GM23248 (cell line): Measurements from ENCODE around the gene SBNO2. TPM values are rescaled to one million over a fixed set of nuclear protein-coding genes. Genes with fewer than 3 reads are reported as not detected.

Source experiments
- DNase-seq: peaks from one replicate; pipeline ENCODE4 v3.0.0-alpha.2; 2015
- H2AFZ ChIP-seq: fragments of 200-600 bp; sonication (generic); 2 replicates; pipeline ENCODE4 v1.6.1; 2016; ENCODE audit warnings: antibody characterized with exemption
- H3F3A ChIP-seq: fragments of 200-600 bp; sonication (generic); 2 replicates; pipeline ENCODE4 v1.6.1; 2016; ENCODE audit warnings: mild to moderate bottlenecking, antibody characterized with exemption, mixed run types; ENCODE audit not compliant: insufficient read depth
- H3K27ac ChIP-seq: fragments of 200-600 bp; sonication (generic); 2 replicates; pipeline ENCODE4 v1.5.1; 2016; ENCODE audit warnings: mild to moderate bottlenecking
- H3K27me3 ChIP-seq: fragments of 200-600 bp; sonication (generic); replicated peaks from 2 replicates; pipeline ENCODE4 v1.6.1; 2016; ENCODE audit warnings: mild to moderate bottlenecking; ENCODE audit not compliant: insufficient read depth
- H3K36me3 ChIP-seq: fragments of 200-600 bp; sonication (generic); 2 replicates; pipeline ENCODE4 v1.6.1; 2016; ENCODE audit warnings: low read depth, mild to moderate bottlenecking
- H3K4me1 ChIP-seq: fragments of 200-600 bp; sonication (generic); 2 replicates; pipeline ENCODE4 v1.6.1; 2016; ENCODE audit warnings: mild to moderate bottlenecking; ENCODE audit not compliant: insufficient read depth
- H3K4me2 ChIP-seq: fragments of 200-600 bp; sonication (generic); one replicate; pipeline ENCODE4 v1.6.1; 2016; ENCODE audit warnings: mild to moderate bottlenecking; ENCODE audit not compliant: unreplicated experiment
- H3K4me3 ChIP-seq: fragments of 200-600 bp; sonication (generic); 2 replicates; pipeline ENCODE4 v1.5.1; 2016; ENCODE audit warnings: mild to moderate bottlenecking
- H3K79me2 ChIP-seq: fragments of 200-600 bp; sonication (generic); 2 replicates; pipeline ENCODE4 v1.6.1; 2016; ENCODE audit warnings: mild to moderate bottlenecking; ENCODE audit not compliant: insufficient read depth
- H3K9ac ChIP-seq: fragments of 200-600 bp; sonication (generic); 2 replicates; pipeline ENCODE4 v1.6.1; 2016; ENCODE audit warnings: mild to moderate bottlenecking
- H3K9me2 ChIP-seq: fragments of 200-600 bp; sonication (generic); 2 replicates; pipeline ENCODE4 v1.6.1; 2016; ENCODE audit warnings: mixed run types, mild to moderate bottlenecking, moderate library complexity; ENCODE audit not compliant: insufficient read depth
- H3K9me3 ChIP-seq: fragments of 200-600 bp; sonication (generic); one replicate; pipeline ENCODE4 v1.6.1; 2017; ENCODE audit warnings: low read depth
- H4K20me1 ChIP-seq: fragments of 200-600 bp; sonication (generic); 2 replicates; pipeline ENCODE4 v1.6.0; 2016; ENCODE audit not compliant: insufficient read depth
- EZH2 ChIP-seq: fragments of 200-600 bp; sonication (generic); IDR thresholded peaks from 2 replicates; pipeline ENCODE4 v1.6.1; 2018; ENCODE audit warnings: antibody characterized with exemption, mild to moderate bottlenecking; ENCODE audit not compliant: insufficient read depth, poor library complexity, severe bottlenecking
- EZH2phosphoT487 ChIP-seq: fragments of 200-600 bp; sonication (generic); IDR thresholded peaks from 2 replicates; pipeline ENCODE4 v1.6.1; 2018; ENCODE audit warnings: antibody characterized with exemption, moderate library complexity, mild to moderate bottlenecking, low read depth; ENCODE audit not compliant: insufficient read depth
- WGBS, 2 experiments: methylation state at CpG; one replicate each; pipeline ENCODE4 v1.1.6; 2015 to 2017; ENCODE audit warnings: low lambda C conversion rate in 2 of 2, low coverage in 1 of 2; ENCODE audit errors: missing lambda C conversion rate in 2 of 2; 5-methylcytosine and 5-hydroxymethylcytosine counted together
- in situ Hi-C: fragments of 300-500 bp; cut with MboI; formaldehyde crosslinking; loops from 2 replicates; pipeline ENCODE4 v1.15.0; 2020
- polyA plus RNA-seq: library from polyadenylated mRNA; unstranded; fragments of >200 nt; fragmentation: Nextera tagmentation; extraction: Ambion mirVana; gene quantifications from 2 replicates; pipeline ENCODE4 v1.2.1, GENCODE V29; 2016
- total RNA-seq: library from RNA; depleted of rRNA; stranded (reverse); fragments of >200 nt; shearing (Covaris generic); gene quantifications from 2 replicates; pipeline ENCODE4 v1.2.3, GENCODE V29; 2014

SBNO2 gene
- total and polyA plus RNA-seq, 2 experiments from 2014 or later = 7.5 to 70.4 TPM

DNA sequence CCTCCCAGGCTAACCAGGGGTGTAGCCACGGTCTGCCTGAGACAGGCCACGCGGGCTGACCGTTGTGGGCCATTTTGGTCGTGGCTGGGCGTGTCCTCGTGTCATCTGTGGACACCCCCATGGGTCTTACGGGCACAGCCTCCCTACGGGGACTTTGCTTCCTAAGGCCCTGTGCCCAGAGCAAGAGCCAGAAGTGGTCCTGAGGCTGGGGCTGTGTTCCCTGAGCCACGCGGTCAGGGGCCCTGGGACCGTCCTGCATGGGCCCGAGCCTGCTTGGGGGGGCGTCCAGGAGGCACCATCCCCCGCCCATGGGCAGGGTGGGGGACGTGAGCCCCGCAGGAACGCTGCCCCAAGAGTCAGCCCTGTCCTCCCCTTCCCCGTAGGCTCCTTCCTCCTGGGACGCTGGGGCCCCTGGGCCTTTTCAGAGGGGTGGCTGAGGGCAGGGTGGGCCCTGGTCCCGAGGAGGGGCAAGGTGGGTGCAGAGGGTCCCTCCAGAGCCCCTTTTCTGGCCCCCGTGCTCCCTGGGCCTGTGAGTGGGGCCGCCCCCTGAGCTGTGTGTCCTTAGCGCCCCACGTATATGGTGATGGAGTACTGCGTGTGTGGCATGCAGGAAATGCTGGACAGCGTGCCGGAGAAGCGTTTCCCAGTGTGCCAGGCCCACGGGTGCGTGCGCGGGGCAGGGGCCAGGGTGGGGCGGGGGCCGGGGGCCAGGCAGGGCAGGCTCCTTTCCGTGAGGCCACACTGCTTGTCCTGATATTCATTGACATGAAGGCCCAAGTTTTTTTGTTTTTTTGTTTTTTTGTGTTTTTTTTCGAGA is 44.9 kb upstream of the SBNO2 start:
- Histone ChIP-seq H3K4me2 (no peak overlapping the region), H4K20me1 (no peaks in the 10 kb centered on the region), H3K9me2 (no peaks in the 10 kb centered on the region), H3K4me3 (no peak overlapping the region), H3K4me1 (peaks cover 22% of the 10 kb centered on the region), H2AFZ (no peak overlapping the region), H3K9ac (no peak overlapping the region), H3K9me3 (no peaks in the 10 kb centered on the region), H3K27me3 (no peaks in the 10 kb centered on the region), H3K36me3 (no peaks in the 10 kb centered on the region; the same call in 1 of the 2 replicates), H3K27ac (no peak overlapping the region), H3K79me2 (peaks cover 72% of the 10 kb centered on the region), H3F3A (no peaks in the 10 kb centered on the region)
- in situ Hi-C loops = no loop called here
- WGBS, 2 experiments = 91% methylated on average over 26 to 37 of the region's 37 CpGs
- TF ChIP-seq EZH2phosphoT487 (no peak), EZH2 (no peak)
- DNase-seq = no peak

DNA sequence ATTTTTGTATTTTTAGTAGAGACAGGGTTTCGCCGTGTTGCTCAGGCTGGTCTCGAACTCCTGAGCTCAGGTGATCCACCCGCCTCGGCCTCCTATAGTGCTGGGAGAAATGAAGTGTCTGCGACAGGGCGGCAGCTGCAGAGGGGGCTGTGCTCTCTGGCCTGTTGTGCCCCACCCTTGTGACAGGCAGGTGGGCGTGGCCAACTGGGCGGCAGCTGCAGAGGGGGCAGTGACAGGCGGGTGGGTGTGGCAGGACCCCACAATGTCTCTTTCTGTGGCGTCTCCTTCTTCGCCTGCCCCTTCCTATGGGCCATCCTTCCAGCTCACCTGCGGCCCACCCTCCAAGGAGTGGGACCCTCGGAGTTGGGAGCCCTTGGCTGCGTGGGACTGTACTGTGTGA is 43.3 kb upstream of the SBNO2 start:
- no peaks in the 10 kb centered on the region for H3K9me3 ChIP-seq
- peaks cover 88% of the 10 kb centered on the region for H3K79me2 ChIP-seq
- WGBS, 2 experiments = 67 to 73% methylated on average over 10 to 15 of the region's 15 CpGs
- no peaks in the 10 kb centered on the region for H3K9me2 ChIP-seq
- no peak overlapping the region for H2AFZ ChIP-seq
- no peak overlapping the region for H3K9ac ChIP-seq
- H3K4me1 ChIP-seq = peaks cover 29% of the 10 kb centered on the region
- no peak overlapping the region for H3K4me2 ChIP-seq
- no peak for DNase-seq
- TF ChIP-seq EZH2phosphoT487 (no peak), EZH2 (no peak)
- no peak overlapping the region for H3K4me3 ChIP-seq
- no peaks in the 10 kb centered on the region for H4K20me1 ChIP-seq
- H3F3A ChIP-seq = no peaks in the 10 kb centered on the region; the same call in 1 of the 2 replicates
- H3K27ac ChIP-seq = no peak overlapping the region
- no peaks in the 10 kb centered on the region for H3K27me3 ChIP-seq
- no peaks in the 10 kb centered on the region; the same call in 1 of the 2 replicates for H3K36me3 ChIP-seq
- in situ Hi-C loops = no loop called here

- 85 to 88% methylated on average over 12 of the region's 12 CpGs for WGBS, 2 experiments
- no peak overlapping the region for H3K4me3 ChIP-seq
- H2AFZ ChIP-seq = no peak overlapping the region
- no peak overlapping the region for H3K9ac ChIP-seq
- H3K9me2 ChIP-seq = no peaks in the 10 kb centered on the region
- no peaks in the 10 kb centered on the region for H4K20me1 ChIP-seq
- TF ChIP-seq EZH2phosphoT487 (no peak), EZH2 (no peak)
- no peaks in the 10 kb centered on the region; the same call in 1 of the 2 replicates for H3F3A ChIP-seq
- no peaks in the 10 kb centered on the region for H3K27me3 ChIP-seq
- peaks cover 94% of the 10 kb centered on the region for H3K79me2 ChIP-seq
- H3K4me2 ChIP-seq = no peak overlapping the region
- peaks cover 29% of the 10 kb centered on the region for H3K4me1 ChIP-seq
- no peak for DNase-seq
- H3K27ac ChIP-seq = no peak overlapping the region
- no peaks in the 10 kb centered on the region for H3K9me3 ChIP-seq
- H3K36me3 ChIP-seq = no peaks in the 10 kb centered on the region; the same call in 1 of the 2 replicates
- in situ Hi-C loops = no loop called here
Observed at GRCh38 chr19:1216756-1217155, 42.7 kb upstream of the SBNO2 start.

DNA sequence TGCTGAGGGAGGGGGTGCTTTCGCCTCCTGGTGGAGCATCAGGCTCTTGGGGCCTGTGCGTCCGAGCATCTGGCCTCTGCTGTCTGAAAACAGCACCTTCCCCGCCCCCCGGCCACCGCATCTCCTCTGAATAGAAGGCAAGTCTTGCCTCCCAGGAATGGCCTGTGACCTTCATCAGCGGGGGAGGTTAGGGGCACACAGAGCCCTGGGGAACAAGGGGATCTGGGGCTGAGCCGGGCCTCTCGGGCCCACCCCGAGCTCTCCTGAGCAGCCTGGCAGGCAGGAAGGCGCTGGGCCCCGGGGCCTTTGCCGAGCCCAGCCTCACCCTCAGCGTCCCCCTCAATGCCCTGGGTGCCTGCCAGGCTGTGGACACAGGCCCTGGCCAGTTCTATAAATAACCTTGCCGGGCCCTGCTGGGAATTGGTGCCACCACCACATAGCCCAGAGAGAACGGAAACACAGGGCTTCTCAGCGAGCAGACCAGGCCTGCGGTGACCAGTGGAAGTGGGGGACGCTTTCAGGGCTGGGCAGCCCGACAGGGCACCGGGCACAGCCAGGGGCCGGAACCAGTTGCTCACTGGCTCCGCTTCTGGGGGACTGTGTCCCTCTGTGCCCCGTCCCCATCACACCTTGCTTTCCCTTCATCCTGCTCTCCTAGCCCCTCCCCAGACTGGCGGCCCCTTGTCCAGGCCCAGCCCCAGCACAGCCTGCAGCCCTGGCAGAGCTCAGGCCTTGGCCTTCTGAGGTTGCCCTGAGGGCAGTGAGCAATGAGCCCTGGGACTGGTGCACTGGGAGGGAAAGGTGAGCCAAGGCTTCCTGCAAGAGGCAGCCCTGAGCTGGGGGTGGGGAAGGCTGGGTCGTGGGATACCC is 41.0 kb upstream of the SBNO2 start:
- H2AFZ ChIP-seq = no peak overlapping the region
- no peaks in the 10 kb centered on the region; the same call in 1 of the 2 replicates for H3K36me3 ChIP-seq
- H3K27me3 ChIP-seq = no peaks in the 10 kb centered on the region
- H3K9me2 ChIP-seq = no peaks in the 10 kb centered on the region
- H3K79me2 ChIP-seq = peaks cover 98% of the 10 kb centered on the region
- peak overlapping the region; percentile 35 for H3K27ac ChIP-seq
- DNase-seq = peak; percentile 53
- H3K4me2 ChIP-seq = no peak overlapping the region
- peak overlapping the region; percentile 71 for H3K9ac ChIP-seq
- 78 to 82% methylated on average over 21 to 24 of the region's 26 CpGs for WGBS, 2 experiments
- H3K4me1 ChIP-seq = peaks cover 29% of the 10 kb centered on the region
- no peaks in the 10 kb centered on the region; the same call in 1 of the 2 replicates for H3F3A ChIP-seq
- no peaks in the 10 kb centered on the region for H4K20me1 ChIP-seq
- TF ChIP-seq EZH2 = no peak
- no peak for TF ChIP-seq EZH2phosphoT487
- H3K4me3 ChIP-seq = no peak overlapping the region
- in situ Hi-C loops = no loop called here
- H3K9me3 ChIP-seq = no peaks in the 10 kb centered on the region
